DOHH2 (cell line): ENCODE data around the gene IVL.

Experiments used
- H3F3A ChIP-seq: fragments of 200-600 bp; sonication (generic), shearing (Covaris generic); 2 replicates; pipeline ENCODE4 v1.6.0; 2016; ENCODE audit warnings: antibody characterized with exemption, mild to moderate bottlenecking; ENCODE audit not compliant: control insufficient read depth, insufficient read depth
- H3K27ac ChIP-seq: fragments of 200-600 bp; sonication (generic); 2 replicates; pipeline ENCODE4 v1.5.1; 2014; ENCODE audit warnings: low read depth, mild to moderate bottlenecking, low read length, moderate library complexity
- H3K27me3 ChIP-seq: fragments of 200-600 bp; sonication (generic); 2 replicates; pipeline ENCODE4 v1.6.1; 2014; ENCODE audit warnings: mild to moderate bottlenecking, low read length, mixed read lengths; ENCODE audit not compliant: control insufficient read depth
- H3K36me3 ChIP-seq: fragments of 200-600 bp; sonication (generic); 2 replicates; pipeline ENCODE4 v1.6.1; 2014; ENCODE audit warnings: mild to moderate bottlenecking, low read length, moderate library complexity, mixed read lengths; ENCODE audit not compliant: control insufficient read depth
- H3K4me1 ChIP-seq: fragments of 200-600 bp; sonication (generic); 2 replicates; pipeline ENCODE4 v1.6.1; 2014; ENCODE audit warnings: mild to moderate bottlenecking, low read length, mixed read lengths; ENCODE audit not compliant: control insufficient read depth
- H3K4me2 ChIP-seq: fragments of 200-600 bp; sonication (generic); 2 replicates; pipeline ENCODE4 v1.6.0; 2014; ENCODE audit warnings: mild to moderate bottlenecking, low read length, moderate library complexity
- H3K4me3 ChIP-seq: fragments of 200-600 bp; sonication (generic); 2 replicates; pipeline ENCODE4 v1.5.1; 2014; ENCODE audit warnings: mild to moderate bottlenecking, low read length, mixed read lengths
- H3K79me2 ChIP-seq: fragments of 200-600 bp; sonication (generic); 2 replicates; pipeline ENCODE4 v1.6.1; 2014; ENCODE audit warnings: mild to moderate bottlenecking, low read length, mixed read lengths; ENCODE audit not compliant: control insufficient read depth
- H3K9me2 ChIP-seq: fragments of 200-600 bp; sonication (generic); replicated peaks from 2 replicates; pipeline ENCODE4 v1.6.1; 2014; ENCODE audit warnings: mild to moderate bottlenecking, low read length, mixed read lengths; ENCODE audit not compliant: control insufficient read depth
- H3K9me3 ChIP-seq: fragments of 200-600 bp; sonication (generic); 2 replicates; pipeline ENCODE4 v1.6.1; 2014; ENCODE audit warnings: antibody characterized with exemption, low read length, mixed read lengths; ENCODE audit not compliant: control insufficient read depth, insufficient read depth
- H4K20me1 ChIP-seq: fragments of 200-600 bp; sonication (generic); 2 replicates; pipeline ENCODE4 v1.6.0; 2014; ENCODE audit warnings: low read depth, mild to moderate bottlenecking, antibody characterized with exemption, low read length, moderate library complexity; ENCODE audit not compliant: control insufficient read depth, insufficient read depth
- EZH2phosphoT487 ChIP-seq: fragments of 200-600 bp; sonication (generic); IDR thresholded peaks from 2 replicates; pipeline ENCODE4 v1.6.1; 2017; ENCODE audit warnings: borderline replicate concordance, mild to moderate bottlenecking, antibody characterized with exemption, low read length, moderate library complexity, mixed read lengths
- TF ChIP-seq, protein P1 (sequence below): fragments of 200-600 bp; sonication (generic); IDR thresholded peaks from one replicate; pipeline ENCODE4 v1.5.1; 2014; ENCODE audit warnings: antibody characterized with exemption, mild to moderate bottlenecking, low read depth, low read length; ENCODE audit not compliant: poor library complexity, severe bottlenecking

The IVL gene

DNA sequence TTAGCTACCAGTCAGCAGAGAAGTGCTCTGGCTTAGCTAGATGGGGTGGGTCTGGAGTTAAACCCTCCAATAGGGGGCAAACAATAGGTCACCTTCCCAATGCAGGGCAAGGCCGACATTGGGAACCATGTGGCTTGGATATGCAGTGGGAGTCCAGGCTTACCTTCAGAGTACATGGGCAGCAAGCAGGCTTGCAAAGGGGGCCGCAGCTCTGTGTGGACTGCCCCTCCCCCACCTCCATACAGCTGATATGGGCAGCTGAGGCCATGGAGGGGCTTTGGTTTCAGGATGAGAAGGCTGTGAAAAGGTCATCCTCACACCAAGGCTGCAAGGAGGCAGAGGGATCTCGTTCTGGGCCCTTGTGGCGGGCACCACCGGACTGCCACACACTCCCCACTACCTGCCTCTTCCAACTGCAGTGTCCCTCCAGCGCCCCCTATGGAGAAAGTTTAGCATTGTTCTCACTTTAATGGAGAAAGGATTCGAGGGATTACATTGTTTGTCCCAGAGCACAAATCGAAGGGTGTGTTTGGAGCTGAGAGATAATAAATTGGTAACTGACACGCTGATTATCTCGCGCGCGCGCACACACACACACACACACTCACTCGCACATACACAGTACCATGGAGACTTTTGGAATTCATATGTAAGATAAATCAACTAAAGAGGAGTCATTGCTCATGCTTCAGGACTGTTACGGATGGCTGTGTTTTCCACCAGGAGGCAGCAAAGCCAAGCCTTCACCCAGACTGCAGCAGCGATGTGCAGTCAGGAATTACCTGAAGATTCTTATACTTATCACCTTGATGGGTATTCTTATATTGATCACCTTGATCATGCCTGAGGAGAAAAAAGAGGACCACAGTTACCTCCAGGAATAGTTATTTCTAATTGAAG is 37.3 kb upstream of the IVL start:
- TF ChIP-seq EZH2phosphoT487, result no peak
- TF ChIP-seq, protein P1, sequence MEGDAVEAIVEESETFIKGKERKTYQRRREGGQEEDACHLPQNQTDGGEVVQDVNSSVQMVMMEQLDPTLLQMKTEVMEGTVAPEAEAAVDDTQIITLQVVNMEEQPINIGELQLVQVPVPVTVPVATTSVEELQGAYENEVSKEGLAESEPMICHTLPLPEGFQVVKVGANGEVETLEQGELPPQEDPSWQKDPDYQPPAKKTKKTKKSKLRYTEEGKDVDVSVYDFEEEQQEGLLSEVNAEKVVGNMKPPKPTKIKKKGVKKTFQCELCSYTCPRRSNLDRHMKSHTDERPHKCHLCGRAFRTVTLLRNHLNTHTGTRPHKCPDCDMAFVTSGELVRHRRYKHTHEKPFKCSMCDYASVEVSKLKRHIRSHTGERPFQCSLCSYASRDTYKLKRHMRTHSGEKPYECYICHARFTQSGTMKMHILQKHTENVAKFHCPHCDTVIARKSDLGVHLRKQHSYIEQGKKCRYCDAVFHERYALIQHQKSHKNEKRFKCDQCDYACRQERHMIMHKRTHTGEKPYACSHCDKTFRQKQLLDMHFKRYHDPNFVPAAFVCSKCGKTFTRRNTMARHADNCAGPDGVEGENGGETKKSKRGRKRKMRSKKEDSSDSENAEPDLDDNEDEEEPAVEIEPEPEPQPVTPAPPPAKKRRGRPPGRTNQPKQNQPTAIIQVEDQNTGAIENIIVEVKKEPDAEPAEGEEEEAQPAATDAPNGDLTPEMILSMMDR, result peak; percentile 69
- H3K9me2 ChIP-seq, result no peaks in the 10 kb centered on the region
- no peaks in the 10 kb centered on the region for H4K20me1 ChIP-seq
- peaks cover 6% of the 10 kb centered on the region; the same call in 1 of the 2 replicates for H3K4me1 ChIP-seq
- H3K27ac ChIP-seq, result no peak overlapping the region
- no peaks in the 10 kb centered on the region for H3K36me3 ChIP-seq
- H3F3A ChIP-seq, result no peaks in the 10 kb centered on the region; the same call in 1 of the 2 replicates
- no peaks in the 10 kb centered on the region for H3K9me3 ChIP-seq
- H3K4me3 ChIP-seq, result no peak overlapping the region
- H3K27me3 ChIP-seq, result no peaks in the 10 kb centered on the region
- H3K79me2 ChIP-seq, result no peaks in the 10 kb centered on the region
- H3K4me2 ChIP-seq, result no peak overlapping the region

DNA sequence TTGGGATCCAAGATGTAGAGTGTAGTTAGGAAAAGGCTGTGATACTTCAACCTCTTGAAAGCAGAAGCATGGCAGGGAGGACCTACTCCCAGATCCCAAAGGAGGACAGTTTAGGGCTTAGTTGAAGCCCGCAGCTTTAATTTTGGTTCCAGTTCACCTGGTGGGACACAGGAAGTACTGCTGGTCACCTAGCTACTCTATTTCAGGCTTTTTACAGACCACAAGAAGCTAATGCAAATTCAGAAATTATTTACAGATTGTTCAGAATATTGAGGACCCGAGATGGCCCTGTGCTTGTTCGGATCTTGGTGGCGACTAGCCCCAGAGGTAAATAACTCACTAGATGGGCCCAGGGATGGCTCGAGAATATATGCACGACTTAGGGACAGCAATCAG is 36.6 kb upstream of the IVL start:
- no peaks in the 10 kb centered on the region for H3K36me3 ChIP-seq

DNA sequence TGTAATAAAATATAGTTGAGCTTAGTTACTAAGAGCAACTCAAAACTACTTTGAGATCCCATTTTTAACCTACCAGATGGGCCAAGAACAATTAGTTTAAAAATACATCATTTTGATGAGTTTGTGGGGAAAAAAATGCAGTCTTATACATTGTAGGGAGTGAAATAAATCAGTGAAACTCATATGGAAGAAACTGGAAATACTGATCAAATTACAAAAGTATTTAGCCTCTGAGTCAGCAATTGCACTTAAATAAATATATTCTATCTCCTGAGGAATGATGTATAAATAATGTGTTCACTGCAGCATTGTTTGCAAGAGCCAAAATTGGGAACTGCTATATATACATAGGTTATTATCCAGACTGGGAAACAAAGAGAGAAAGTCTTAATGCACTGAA is 34.9 kb upstream of the IVL start:
- TF ChIP-seq, protein P1, result no peak
- TF ChIP-seq EZH2phosphoT487, result no peak
- no peak overlapping the region for H3K4me3 ChIP-seq
- H3K4me2 ChIP-seq, result no peak overlapping the region
- no peaks in the 10 kb centered on the region for H3K36me3 ChIP-seq
- peaks cover 6% of the 10 kb centered on the region; the same call in 1 of the 2 replicates for H3K4me1 ChIP-seq
- no peaks in the 10 kb centered on the region; the same call in 1 of the 2 replicates for H3F3A ChIP-seq
- no peaks in the 10 kb centered on the region for H3K27me3 ChIP-seq
- H3K27ac ChIP-seq, result no peak overlapping the region
- no peaks in the 10 kb centered on the region for H3K79me2 ChIP-seq
- no peaks in the 10 kb centered on the region for H3K9me2 ChIP-seq
- H4K20me1 ChIP-seq, result no peaks in the 10 kb centered on the region
- no peaks in the 10 kb centered on the region for H3K9me3 ChIP-seq

More for the DNA sequence above, 36.6 kb upstream of the IVL start:
- H3K4me3 ChIP-seq, result no peak overlapping the region
- no peak overlapping the region for H3K4me2 ChIP-seq
- H3K27me3 ChIP-seq, result no peaks in the 10 kb centered on the region
- H3K9me3 ChIP-seq, result no peaks in the 10 kb centered on the region
- H3K79me2 ChIP-seq, result no peaks in the 10 kb centered on the region
- TF ChIP-seq EZH2phosphoT487, result no peak
- TF ChIP-seq, protein P1, result no peak
- peaks cover 6% of the 10 kb centered on the region; the same call in 1 of the 2 replicates for H3K4me1 ChIP-seq
- H3K27ac ChIP-seq, result no peak overlapping the region
- no peaks in the 10 kb centered on the region for H3K9me2 ChIP-seq
- H3F3A ChIP-seq, result no peaks in the 10 kb centered on the region; the same call in 1 of the 2 replicates
- H4K20me1 ChIP-seq, result no peaks in the 10 kb centered on the region
